Hematopoietic multipotent progenitor cell (in vitro differentiated cells): Measurements from ENCODE around the gene CPLX1. TPM values are rescaled to one million over a fixed set of nuclear protein-coding genes. Genes with fewer than 3 reads are reported as not detected.
"Not testable (repeated sequence)": the region's sequence is repeated elsewhere in the genome, so short reads cannot be mapped to it uniquely, and the experiment has no call there.

Source experiments
- DNase-seq, 3 donors: peaks; one replicate each; pipeline ENCODE4 v3.0.0-alpha.2; 2011 to 2015; ENCODE audit warnings: low read depth in 2 of 3, low spot score in 2 of 3
- total RNA-seq: library from RNA; depleted of rRNA; stranded (reverse); fragments of >200 nt; gene quantifications from one replicate; pipeline ENCODE4 v1.2.3, GENCODE V29; 2012

Gene CPLX1
- total RNA-seq, 1 donor = not detected

- DNase-seq = no peak
Measured at GRCh38 chr4:821631-822030, 4.3 kb downstream of the CPLX1 start.

- no peak for DNase-seq
Measured at GRCh38 chr4:821181-821591, 4.7 kb downstream of the CPLX1 start.

GRCh38 chr4:820230-821172, 5.4 kb downstream of the CPLX1 start:
- no peak for DNase-seq

GRCh38 chr4:819401-820229, 6.3 kb downstream of the CPLX1 start:
- DNase-seq = no peak

- DNase-seq = no peak
Measured at GRCh38 chr4:818106-818921, 7.6 kb downstream of the CPLX1 start.

- DNase-seq = no peak
Measured at GRCh38 chr4:815464-816146, 10.3 kb downstream of the CPLX1 start.

GRCh38 chr4:814312-814850, 11.5 kb downstream of the CPLX1 start:
- DNase-seq = no peak

- no peak for DNase-seq
Measured at GRCh38 chr4:813900-814299, 12.0 kb downstream of the CPLX1 start.

- DNase-seq = no peak
Measured at GRCh38 chr4:808860-809570, 16.9 kb downstream of the CPLX1 start.

- DNase-seq = no peak
Measured at GRCh38 chr4:807792-808191, 18.1 kb downstream of the CPLX1 start.

GRCh38 chr4:806979-807378, 18.9 kb downstream of the CPLX1 start:
- DNase-seq = not testable (repeated sequence)

- DNase-seq = no peak
Measured at GRCh38 chr4:804804-805203, 21.1 kb downstream of the CPLX1 start.

- no peak for DNase-seq
Measured at GRCh38 chr4:803884-804283, 22.0 kb downstream of the CPLX1 start.

GRCh38 chr4:801436-802124, 24.3 kb downstream of the CPLX1 start:
- DNase-seq = no peak

GRCh38 chr4:797066-797465, 28.9 kb downstream of the CPLX1 start:
- no peak for DNase-seq

- no peak for DNase-seq
Measured at GRCh38 chr4:796206-796605, 29.7 kb downstream of the CPLX1 start.

GRCh38 chr4:795726-796119, 30.2 kb downstream of the CPLX1 start:
- DNase-seq = no peak

GRCh38 chr4:794900-795725, 30.8 kb downstream of the CPLX1 start:
- DNase-seq = no peak
